ENCODE data around the gene UPK3A.

UPK3A gene

GRCh38 chr22:45328822-45329529 lies 44.2 kb downstream of the UPK3A start:
- DNase-seq (ENCODE audit: low spot score) (no peak), ATAC-seq (ENCODE audit: low read depth) (no peak)
- H3K27ac ChIP-seq (ENCODE audit: poor library complexity, severe bottlenecking): no peak overlapping the region
- no peaks in the 10 kb centered on the region for H3K27me3 ChIP-seq (ENCODE audit: insufficient read depth, poor library complexity, severe bottlenecking)
- no peaks in the 10 kb centered on the region for H3K9me3 ChIP-seq (ENCODE audit: severe bottlenecking)
- no peak for TF ChIP-seq CTCF (IDR thresholded peaks at IDR 0.05; ENCODE audit: poor library complexity, severe bottlenecking)
- peaks cover 5% of the 10 kb centered on the region for H3K4me1 ChIP-seq (ENCODE audit: insufficient read depth, poor library complexity, severe bottlenecking)
- no peak overlapping the region for H3K4me3 ChIP-seq (ENCODE audit: severe bottlenecking)
- peaks cover 38% of the 10 kb centered on the region for H3K36me3 ChIP-seq (ENCODE audit: low read depth)

- TF ChIP-seq CTCF (IDR thresholded peaks at IDR 0.05; ENCODE audit: poor library complexity, severe bottlenecking): no peak
- H3K36me3 ChIP-seq (ENCODE audit: low read depth): peaks cover 32% of the 10 kb centered on the region
- DNase-seq (ENCODE audit: low spot score): no peak
Measured at GRCh38 chr22:45329530-45329936, 44.8 kb downstream of the UPK3A start.

GRCh38 chr22:45330548-45330947 lies 45.8 kb downstream of the UPK3A start:
- Histone ChIP-seq H3K4me1 (ENCODE audit: insufficient read depth, poor library complexity, severe bottlenecking) (peaks cover 11% of the 10 kb centered on the region), H3K4me3 (ENCODE audit: severe bottlenecking) (no peak overlapping the region), H3K27ac (ENCODE audit: poor library complexity, severe bottlenecking) (no peak overlapping the region), H3K36me3 (ENCODE audit: low read depth) (peaks cover 34% of the 10 kb centered on the region; the same call in 1 of the 2 replicates), H3K27me3 (ENCODE audit: insufficient read depth, poor library complexity, severe bottlenecking) (no peaks in the 10 kb centered on the region), H3K9me3 (ENCODE audit: severe bottlenecking) (no peaks in the 10 kb centered on the region)
- no peak for TF ChIP-seq CTCF (IDR thresholded peaks at IDR 0.05; ENCODE audit: poor library complexity, severe bottlenecking)
- DNase-seq (ENCODE audit: low spot score) (no peak), ATAC-seq (ENCODE audit: low read depth) (no peak)

More at GRCh38 chr22:45329530-45329936, 44.8 kb downstream of the UPK3A start:
- Histone ChIP-seq H3K9me3 (ENCODE audit: severe bottlenecking) (no peaks in the 10 kb centered on the region), H3K4me1 (ENCODE audit: insufficient read depth, poor library complexity, severe bottlenecking) (peaks cover 10% of the 10 kb centered on the region), H3K27ac (ENCODE audit: poor library complexity, severe bottlenecking) (no peak overlapping the region), H3K4me3 (ENCODE audit: severe bottlenecking) (no peak overlapping the region), H3K27me3 (ENCODE audit: insufficient read depth, poor library complexity, severe bottlenecking) (no peaks in the 10 kb centered on the region)
- ATAC-seq (ENCODE audit: low read depth): no peak

- H3K36me3 ChIP-seq (ENCODE audit: low read depth): peaks cover 43% of the 10 kb centered on the region
- no peaks in the 10 kb centered on the region for H3K27me3 ChIP-seq (ENCODE audit: insufficient read depth, poor library complexity, severe bottlenecking)
- TF ChIP-seq CTCF (IDR thresholded peaks at IDR 0.05; ENCODE audit: poor library complexity, severe bottlenecking): no peak
- ATAC-seq (ENCODE audit: low read depth) (no peak), DNase-seq (ENCODE audit: low spot score) (no peak)
- H3K4me1 ChIP-seq (ENCODE audit: insufficient read depth, poor library complexity, severe bottlenecking): peaks cover 11% of the 10 kb centered on the region
- no peaks in the 10 kb centered on the region for H3K9me3 ChIP-seq (ENCODE audit: severe bottlenecking)
- H3K4me3 ChIP-seq (ENCODE audit: severe bottlenecking): no peak overlapping the region
- no peak overlapping the region for H3K27ac ChIP-seq (ENCODE audit: poor library complexity, severe bottlenecking)
Measured at GRCh38 chr22:45331486-45331885, 46.7 kb downstream of the UPK3A start.

GRCh38 chr22:45332001-45332400 lies 47.3 kb downstream of the UPK3A start:
- no peak for TF ChIP-seq CTCF (IDR thresholded peaks at IDR 0.05; ENCODE audit: poor library complexity, severe bottlenecking)
- DNase-seq (ENCODE audit: low spot score): no peak
- H3K4me1 ChIP-seq (ENCODE audit: insufficient read depth, poor library complexity, severe bottlenecking): peaks cover 11% of the 10 kb centered on the region
- H3K9me3 ChIP-seq (ENCODE audit: severe bottlenecking): no peaks in the 10 kb centered on the region
- H3K36me3 ChIP-seq (ENCODE audit: low read depth): peaks cover 46% of the 10 kb centered on the region
- no peak overlapping the region for H3K27ac ChIP-seq (ENCODE audit: poor library complexity, severe bottlenecking)
- H3K4me3 ChIP-seq (ENCODE audit: severe bottlenecking): no peak overlapping the region
- ATAC-seq (ENCODE audit: low read depth): no peak
- H3K27me3 ChIP-seq (ENCODE audit: insufficient read depth, poor library complexity, severe bottlenecking): no peaks in the 10 kb centered on the region

Data from RWPE2 (cell line).